Nephron progenitor cell (in vitro differentiated cells): ENCODE measurements around the gene XPNPEP1.
A peak's percentile ranks its signal among the peaks of the same experiment; 100 is the strongest.

Experiments
- DNase-seq: peaks from one replicate; pipeline ENCODE4 v3.0.0; 2021
- H3K27ac Mint-ChIP-seq: 2 replicates; pipeline ENCODE4 v1.8.0; 2021; ENCODE audit warnings: mild to moderate bottlenecking, moderate library complexity, mixed read lengths
- H3K27me3 Mint-ChIP-seq: 2 replicates; pipeline ENCODE4 v1.8.0; 2021; ENCODE audit warnings: mild to moderate bottlenecking, low read depth, mixed read lengths; ENCODE audit not compliant: poor library complexity
- H3K36me3 Mint-ChIP-seq: 2 replicates; pipeline ENCODE4 v1.8.0; 2021; ENCODE audit warnings: low read depth, mixed read lengths
- H3K4me1 Mint-ChIP-seq: 2 replicates; pipeline ENCODE4 v1.8.0; 2021; ENCODE audit warnings: mixed read lengths
- H3K4me3 Mint-ChIP-seq: 2 replicates; pipeline ENCODE4 v1.8.0; 2021; ENCODE audit warnings: mild to moderate bottlenecking, moderate library complexity, mixed read lengths
- H3K9me3 Mint-ChIP-seq: 2 replicates; pipeline ENCODE4 v1.8.0; 2021; ENCODE audit warnings: mild to moderate bottlenecking, moderate library complexity, mixed read lengths
- CTCF ChIP-seq: fragments of 200-600 bp; sonication (generic); IDR thresholded peaks from 2 replicates; pipeline ENCODE4 v1.5.0; 2021; ENCODE audit warnings: antibody characterized with exemption

XPNPEP1 gene

DNA sequence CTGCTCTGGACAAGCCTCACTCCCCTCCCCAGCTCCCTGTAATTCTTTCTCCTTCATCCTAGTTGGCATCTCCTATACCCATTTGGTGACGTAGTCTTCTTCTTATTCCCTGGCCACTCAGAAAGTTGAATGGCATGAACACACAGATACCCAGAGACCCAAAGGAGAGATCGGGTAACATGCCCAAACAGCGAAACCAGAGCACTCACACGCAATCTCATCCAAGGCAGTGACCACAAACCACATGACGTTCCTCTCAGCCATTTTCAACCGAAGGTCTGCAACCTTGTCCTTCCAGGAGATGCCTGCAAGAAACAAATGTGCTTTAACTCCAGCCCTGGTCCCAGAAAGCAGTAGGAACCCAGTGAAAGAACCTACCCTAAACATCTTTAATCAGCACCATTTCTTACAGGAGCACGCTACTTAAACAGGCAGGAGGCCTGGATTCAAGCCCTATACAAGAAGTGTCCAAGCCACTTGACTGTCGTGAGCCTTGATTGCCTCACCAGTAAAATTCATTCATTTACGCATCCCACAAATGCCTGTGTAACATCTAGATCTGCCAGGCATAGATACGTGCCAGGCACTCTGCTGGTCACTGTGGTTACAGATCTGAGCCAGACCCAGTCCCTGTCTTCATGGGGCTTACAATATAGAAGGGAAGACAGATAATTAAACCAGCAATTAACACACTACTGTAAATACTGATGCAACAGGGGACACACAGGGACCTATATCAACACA lies 37.1 kb downstream of the XPNPEP1 start:
- peaks cover 61% of the 10 kb centered on the region for H3K36me3 Mint-ChIP-seq
- H3K27me3 Mint-ChIP-seq, result no peaks in the 10 kb centered on the region

DNA sequence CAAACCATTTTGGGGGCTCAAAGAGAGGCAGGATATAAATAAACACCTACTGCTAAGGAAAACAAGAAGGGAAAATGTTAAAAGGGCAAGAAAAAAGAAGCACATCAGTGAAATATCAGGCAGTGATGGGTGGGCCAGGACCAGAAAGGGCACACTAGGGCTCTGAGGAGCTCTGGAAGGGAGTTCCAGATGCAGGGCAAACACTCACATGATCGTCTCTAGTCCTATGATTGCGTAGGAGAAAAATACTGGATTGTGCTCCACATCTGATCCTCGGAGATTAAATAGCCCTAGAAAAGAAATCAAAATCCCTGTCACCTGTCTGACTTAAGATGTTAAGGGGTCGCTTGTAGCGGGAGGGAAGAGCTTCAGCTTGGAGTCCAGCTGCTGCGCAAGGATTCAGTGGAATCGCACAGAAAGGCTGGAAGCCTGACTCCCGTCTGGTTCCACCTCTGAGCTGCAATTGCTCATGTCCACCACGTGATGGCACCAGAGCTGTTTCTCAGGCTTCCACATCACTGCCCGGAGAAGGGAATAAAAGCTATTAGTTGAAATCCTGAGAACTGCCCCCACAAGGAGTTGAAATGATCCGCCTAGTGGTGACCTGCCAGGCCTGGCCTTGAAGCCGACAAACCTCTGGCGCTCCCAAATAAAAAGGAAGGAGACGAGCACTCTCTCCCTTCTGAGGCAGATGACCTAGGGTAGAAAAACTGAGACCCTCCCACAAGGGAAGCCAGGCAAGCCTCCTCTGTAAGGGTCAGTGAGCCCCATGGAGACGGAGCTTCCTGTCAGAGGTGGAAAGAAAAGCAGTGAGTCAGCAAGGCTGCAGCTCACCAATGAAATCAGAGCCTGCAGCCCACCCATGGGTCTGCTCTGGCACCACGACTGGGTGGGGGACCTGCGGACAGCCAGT lies 39.2 kb downstream of the XPNPEP1 start:
- Mint-ChIP-seq H3K27ac (peak overlapping the region; percentile 95), H3K27me3 (no peaks in the 10 kb centered on the region), H3K4me1 (peaks cover 62% of the 10 kb centered on the region), H3K36me3 (peaks cover 57% of the 10 kb centered on the region), H3K9me3 (no peaks in the 10 kb centered on the region), H3K4me3 (peak overlapping the region; percentile 76)
- TF ChIP-seq CTCF, result peak; percentile 97
- DNase-seq, result peak; percentile 80

More for the DNA sequence above, 37.1 kb downstream of the XPNPEP1 start:
- no peak for DNase-seq
- H3K4me3 Mint-ChIP-seq, result no peak overlapping the region
- no peak for TF ChIP-seq CTCF
- peaks cover 54% of the 10 kb centered on the region for H3K4me1 Mint-ChIP-seq
- peak overlapping the region; percentile 41 for H3K27ac Mint-ChIP-seq
- H3K9me3 Mint-ChIP-seq, result no peaks in the 10 kb centered on the region

DNA sequence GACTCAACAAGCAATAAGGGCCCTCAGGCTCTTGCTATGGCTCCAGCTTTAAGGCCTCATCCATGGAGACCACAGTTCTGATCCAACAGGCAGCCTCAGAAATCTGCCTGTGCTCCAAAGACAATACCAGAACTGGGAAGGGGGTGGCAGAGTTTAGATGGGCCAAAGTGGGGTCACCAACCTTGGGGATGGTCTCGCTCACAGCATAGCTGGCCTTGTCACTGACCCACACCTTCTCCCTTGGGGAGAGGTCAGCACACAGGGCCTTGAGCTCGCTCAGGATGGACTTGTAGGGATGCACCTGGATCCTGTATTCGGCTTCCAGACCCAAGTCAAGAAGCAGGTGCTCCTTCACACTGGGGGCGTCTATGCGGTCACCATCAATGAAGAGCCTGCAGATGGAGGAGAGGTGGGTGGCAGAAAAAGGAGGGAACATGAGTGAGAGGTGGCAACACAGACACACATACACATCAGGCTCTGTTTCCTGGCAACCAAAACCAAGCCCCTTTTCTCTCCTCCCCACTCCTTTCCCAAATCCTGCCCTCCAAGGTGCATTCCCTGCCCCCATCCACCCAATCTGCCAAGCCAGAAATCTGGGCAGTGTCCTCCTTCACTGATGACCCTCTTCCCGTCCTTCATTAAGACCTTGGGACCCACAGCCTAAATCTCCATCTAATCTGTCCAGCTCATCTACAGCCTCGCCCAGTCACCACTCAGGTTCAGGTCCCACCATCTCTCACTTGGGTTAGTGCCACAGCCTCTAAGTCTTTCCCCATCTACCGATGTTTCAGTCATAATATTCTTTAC lies 40.9 kb downstream of the XPNPEP1 start:
- TF ChIP-seq CTCF, result no peak
- DNase-seq, result no peak
- Mint-ChIP-seq H3K9me3 (no peaks in the 10 kb centered on the region), H3K27me3 (no peaks in the 10 kb centered on the region), H3K36me3 (peaks cover 60% of the 10 kb centered on the region), H3K27ac (no peak overlapping the region), H3K4me3 (no peak overlapping the region), H3K4me1 (peaks cover 60% of the 10 kb centered on the region)

DNA sequence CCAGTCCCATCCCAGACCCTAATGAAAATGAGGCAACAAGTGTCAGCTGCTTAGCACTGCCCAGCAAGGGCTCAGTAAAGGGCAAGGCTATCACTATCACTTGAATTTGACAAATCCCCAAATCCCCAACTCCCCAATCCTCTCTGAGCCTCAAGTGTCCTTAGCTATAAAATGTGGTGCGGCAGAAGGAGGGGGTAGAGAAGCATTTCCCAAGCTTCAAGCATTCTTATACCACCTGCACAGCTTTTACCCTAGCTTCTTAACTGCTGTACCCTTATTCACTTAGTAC lies 41.6 kb downstream of the XPNPEP1 start:
- H3K36me3 Mint-ChIP-seq, result peaks cover 57% of the 10 kb centered on the region
- no peak for TF ChIP-seq CTCF

GRCh38 chr10:109880886-109881768 lies 42.2 kb downstream of the XPNPEP1 start:
- Mint-ChIP-seq H3K9me3 (no peaks in the 10 kb centered on the region), H3K4me1 (peaks cover 46% of the 10 kb centered on the region), H3K36me3 (peaks cover 57% of the 10 kb centered on the region), H3K4me3 (no peak overlapping the region), H3K27me3 (no peaks in the 10 kb centered on the region), H3K27ac (no peak overlapping the region)
- no peak for TF ChIP-seq CTCF
- DNase-seq, result no peak

More for the DNA sequence above, 41.6 kb downstream of the XPNPEP1 start:
- Mint-ChIP-seq H3K4me3 (no peak overlapping the region), H3K9me3 (no peaks in the 10 kb centered on the region), H3K27ac (no peak overlapping the region), H3K27me3 (no peaks in the 10 kb centered on the region), H3K4me1 (peaks cover 52% of the 10 kb centered on the region)
- no peak for DNase-seq
